Body of pancreas (tissue), 4 donors: ENCODE measurements around the gene UGT1A5.

Experiments used
- POLR2A ChIP-seq, 3 donors: fragments of 450-650 bp; IDR thresholded peaks; one replicate each; pipeline ENCODE4 v1.6.1; 2016; ENCODE audit warnings: antibody characterized with exemption in 3 of 3, mild to moderate bottlenecking in 2 of 3
- TF ChIP-seq, protein P1 (sequence below), 7 experiments: fragments of 450-650 bp in 4 of 7; fragments of 200-600 bp in 3 of 7; sonication (generic) in 3 of 7; IDR thresholded peaks; one replicate each; pipeline ENCODE4 v1.5.1; 2016 to 2019; ENCODE audit warnings: antibody characterized with exemption in 7 of 7

DNA sequence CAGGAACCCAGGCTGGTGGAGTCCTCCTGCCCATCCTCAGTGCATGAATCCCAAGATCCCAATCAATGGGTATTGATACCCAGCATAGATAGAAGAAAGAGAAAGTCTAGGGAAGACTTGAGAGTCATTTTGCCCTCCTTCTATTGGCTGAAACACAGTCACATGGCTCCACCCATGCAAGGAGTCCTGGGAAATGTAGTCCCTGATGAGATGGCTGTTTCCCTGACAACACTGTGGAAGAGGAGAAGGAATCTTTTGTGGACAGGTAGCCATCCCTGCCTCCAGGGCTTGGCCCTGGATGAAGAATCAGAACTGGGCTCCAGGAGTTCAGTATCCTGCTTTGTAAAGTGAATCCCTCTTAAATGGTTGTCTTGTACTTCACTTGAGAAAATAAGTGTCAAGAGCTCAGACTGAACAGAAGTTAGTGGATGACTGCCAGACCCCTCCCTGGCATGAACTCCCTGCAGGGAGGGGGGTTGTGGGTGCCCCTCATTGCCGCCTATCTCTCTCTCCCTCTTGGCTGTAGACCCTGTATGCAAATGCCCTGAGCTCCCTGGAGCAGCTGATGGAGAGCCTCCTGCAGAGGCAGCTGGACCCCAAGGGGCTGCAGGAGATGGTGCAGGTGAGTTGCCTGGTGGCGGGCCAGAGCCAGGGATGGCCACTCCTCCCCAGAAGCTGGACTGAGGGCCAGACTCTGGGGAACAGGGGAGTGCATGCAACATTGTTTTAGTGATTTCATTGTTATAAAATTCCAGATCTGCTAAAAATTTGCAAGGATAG lies 101.5 kb downstream of the UGT1A5 start:
- TF ChIP-seq, protein P1, sequence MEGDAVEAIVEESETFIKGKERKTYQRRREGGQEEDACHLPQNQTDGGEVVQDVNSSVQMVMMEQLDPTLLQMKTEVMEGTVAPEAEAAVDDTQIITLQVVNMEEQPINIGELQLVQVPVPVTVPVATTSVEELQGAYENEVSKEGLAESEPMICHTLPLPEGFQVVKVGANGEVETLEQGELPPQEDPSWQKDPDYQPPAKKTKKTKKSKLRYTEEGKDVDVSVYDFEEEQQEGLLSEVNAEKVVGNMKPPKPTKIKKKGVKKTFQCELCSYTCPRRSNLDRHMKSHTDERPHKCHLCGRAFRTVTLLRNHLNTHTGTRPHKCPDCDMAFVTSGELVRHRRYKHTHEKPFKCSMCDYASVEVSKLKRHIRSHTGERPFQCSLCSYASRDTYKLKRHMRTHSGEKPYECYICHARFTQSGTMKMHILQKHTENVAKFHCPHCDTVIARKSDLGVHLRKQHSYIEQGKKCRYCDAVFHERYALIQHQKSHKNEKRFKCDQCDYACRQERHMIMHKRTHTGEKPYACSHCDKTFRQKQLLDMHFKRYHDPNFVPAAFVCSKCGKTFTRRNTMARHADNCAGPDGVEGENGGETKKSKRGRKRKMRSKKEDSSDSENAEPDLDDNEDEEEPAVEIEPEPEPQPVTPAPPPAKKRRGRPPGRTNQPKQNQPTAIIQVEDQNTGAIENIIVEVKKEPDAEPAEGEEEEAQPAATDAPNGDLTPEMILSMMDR (IDR thresholded peaks at IDR 0.05), result no peak
- TF ChIP-seq POLR2A (IDR thresholded peaks at IDR 0.05), result no peak
